SK-N-SH treated with all-trans-retinoic acid at 6 μM for 48 hours (cell line): ENCODE measurements around the gene PIN1.

Source experiments
- CSDC2 ChIP-seq: fragments of 250-450 bp; sonication (Bioruptor Pico); IDR thresholded peaks from 2 replicates; pipeline ENCODE4 v1.5.0; 2020; ENCODE audit warnings: mild to moderate bottlenecking, moderate library complexity
- PATZ1 ChIP-seq: fragments of 250-450 bp; sonication (Bioruptor Pico); IDR thresholded peaks from 2 replicates; pipeline ENCODE4 v1.8.0; 2020; ENCODE audit warnings: mild to moderate bottlenecking, moderate library complexity, borderline replicate concordance
- PPARA ChIP-seq: fragments of 250-450 bp; sonication (Bioruptor Pico); IDR thresholded peaks from 2 replicates; pipeline ENCODE4 v1.5.0; 2020; ENCODE audit warnings: mild to moderate bottlenecking, borderline replicate concordance
- TOX ChIP-seq: fragments of 250-450 bp; sonication (Bioruptor Pico); IDR thresholded peaks from 2 replicates; pipeline ENCODE4 v1.8.0; 2021; ENCODE audit warnings: mild to moderate bottlenecking, moderate library complexity, borderline replicate concordance
- ZFP3 ChIP-seq: fragments of 250-450 bp; sonication (Bioruptor Pico); IDR thresholded peaks from 2 replicates; pipeline ENCODE4 v1.5.0; 2020; ENCODE audit warnings: mild to moderate bottlenecking, moderate library complexity
- ZNF8 ChIP-seq: fragments of 450-650 bp; formaldehyde crosslinking; IDR thresholded peaks from 2 replicates; pipeline ENCODE4 v1.5.0; 2020; ENCODE audit warnings: mild to moderate bottlenecking, moderate library complexity

GRCh38 chr19:9863759-9864158, 28.6 kb downstream of the PIN1 start:
- TF ChIP-seq TOX (CRISPR knock-in tag) (no peak), ZNF8 (no peak), PPARA (no peak), PATZ1 (CRISPR knock-in tag) (no peak), CSDC2 (no peak), ZFP3 (no peak)
